ENCODE measurements around the gene CHST10. TPM values are rescaled to one million over a fixed set of nuclear protein-coding genes. Genes with fewer than 3 reads are reported as not detected.

The CHST10 gene
- total RNA-seq, 1 experiment from 2014 or later: 36.6 TPM

- in situ Hi-C loops (cut with HindIII; ENCODE audit: low pct_unique_long_range_greater_than_20kb, low sequenced_read_pairs): no loop called here
- no peak for DNase-seq (ENCODE audit: low read depth, low spot score)
These were observed 13.7 kb downstream of the CHST10 start for GRCh38 chr2:100403722-100404121.

- in situ Hi-C loops (cut with HindIII; ENCODE audit: low pct_unique_long_range_greater_than_20kb, low sequenced_read_pairs): no loop called here
These were observed 16.2 kb downstream of the CHST10 start for GRCh38 chr2:100401268-100401667.

GRCh38 chr2:100399714-100400113, 17.8 kb downstream of the CHST10 start:
- no peak for DNase-seq (ENCODE audit: low read depth, low spot score)
- in situ Hi-C loops (cut with HindIII; ENCODE audit: low pct_unique_long_range_greater_than_20kb, low sequenced_read_pairs): no loop called here

More at GRCh38 chr2:100401268-100401667, 16.2 kb downstream of the CHST10 start:
- DNase-seq (ENCODE audit: low read depth, low spot score): no peak

- in situ Hi-C loops (cut with HindIII; ENCODE audit: low pct_unique_long_range_greater_than_20kb, low sequenced_read_pairs): no loop called here
- no peak for DNase-seq (ENCODE audit: low read depth, low spot score)
These were observed 19.5 kb downstream of the CHST10 start for GRCh38 chr2:100397976-100398375.

GRCh38 chr2:100397118-100397860, 20.2 kb downstream of the CHST10 start:
- no peak for DNase-seq (ENCODE audit: low read depth, low spot score)
- in situ Hi-C loops (cut with HindIII; ENCODE audit: low pct_unique_long_range_greater_than_20kb, low sequenced_read_pairs): no loop called here

- in situ Hi-C loops (cut with HindIII; ENCODE audit: low pct_unique_long_range_greater_than_20kb, low sequenced_read_pairs): no loop called here
- DNase-seq (ENCODE audit: low read depth, low spot score): no peak
These were observed 21.0 kb downstream of the CHST10 start for GRCh38 chr2:100396483-100396882.

GRCh38 chr2:100395532-100396350, 21.7 kb downstream of the CHST10 start:
- DNase-seq (ENCODE audit: low read depth, low spot score): no peak
- in situ Hi-C loops (cut with HindIII; ENCODE audit: low pct_unique_long_range_greater_than_20kb, low sequenced_read_pairs): no loop called here

GRCh38 chr2:100394111-100394641, 23.3 kb downstream of the CHST10 start:
- in situ Hi-C loops (cut with HindIII; ENCODE audit: low pct_unique_long_range_greater_than_20kb, low sequenced_read_pairs): no loop called here
- no peak for DNase-seq (ENCODE audit: low read depth, low spot score)

- no peak for DNase-seq (ENCODE audit: low read depth, low spot score)
- in situ Hi-C loops (cut with HindIII; ENCODE audit: low pct_unique_long_range_greater_than_20kb, low sequenced_read_pairs): no loop called here
These were observed 24.1 kb downstream of the CHST10 start for GRCh38 chr2:100393362-100393761.

GRCh38 chr2:100392715-100393114, 24.8 kb downstream of the CHST10 start:
- no peak for DNase-seq (ENCODE audit: low read depth, low spot score)
- in situ Hi-C loops (cut with HindIII; ENCODE audit: low pct_unique_long_range_greater_than_20kb, low sequenced_read_pairs): no loop called here

- no peak for DNase-seq (ENCODE audit: low read depth, low spot score)
- in situ Hi-C loops (cut with HindIII; ENCODE audit: low pct_unique_long_range_greater_than_20kb, low sequenced_read_pairs): no loop called here
These were observed 25.5 kb downstream of the CHST10 start for GRCh38 chr2:100391735-100392515.

- no peak for DNase-seq (ENCODE audit: low read depth, low spot score)
- in situ Hi-C loops (cut with HindIII; ENCODE audit: low pct_unique_long_range_greater_than_20kb, low sequenced_read_pairs): no loop called here
These were observed 27.2 kb downstream of the CHST10 start for GRCh38 chr2:100390001-100390940.

GRCh38 chr2:100388703-100389102, 28.8 kb downstream of the CHST10 start:
- DNase-seq (ENCODE audit: low read depth, low spot score): no peak
- in situ Hi-C loops (cut with HindIII; ENCODE audit: low pct_unique_long_range_greater_than_20kb, low sequenced_read_pairs): no loop called here

GRCh38 chr2:100383954-100384353, 33.5 kb downstream of the CHST10 start:
- DNase-seq (ENCODE audit: low read depth, low spot score): no peak
- in situ Hi-C loops (cut with HindIII; ENCODE audit: low pct_unique_long_range_greater_than_20kb, low sequenced_read_pairs): no loop called here

GRCh38 chr2:100383306-100383705, 34.2 kb downstream of the CHST10 start:
- in situ Hi-C loops (cut with HindIII; ENCODE audit: low pct_unique_long_range_greater_than_20kb, low sequenced_read_pairs): no loop called here

GRCh38 chr2:100381240-100381639, 36.2 kb downstream of the CHST10 start:
- in situ Hi-C loops (cut with HindIII; ENCODE audit: low pct_unique_long_range_greater_than_20kb, low sequenced_read_pairs): no loop called here
- DNase-seq (ENCODE audit: low read depth, low spot score): peak; percentile 90

More at GRCh38 chr2:100383306-100383705, 34.2 kb downstream of the CHST10 start:
- no peak for DNase-seq (ENCODE audit: low read depth, low spot score)

- no peak for DNase-seq (ENCODE audit: low read depth, low spot score)
- in situ Hi-C loops (cut with HindIII; ENCODE audit: low pct_unique_long_range_greater_than_20kb, low sequenced_read_pairs): no loop called here
These were observed 36.8 kb downstream of the CHST10 start for GRCh38 chr2:100380681-100381080.

Data from SK-MEL-5 (cell line).